SK-N-DZ (cell line): Measurements from ENCODE around the gene KLF15.

Source experiments
- DNase-seq: peaks from one replicate; pipeline ENCODE4 v3.0.0-alpha.2; 2015; ENCODE audit warnings: low spot score

Gene KLF15

DNA sequence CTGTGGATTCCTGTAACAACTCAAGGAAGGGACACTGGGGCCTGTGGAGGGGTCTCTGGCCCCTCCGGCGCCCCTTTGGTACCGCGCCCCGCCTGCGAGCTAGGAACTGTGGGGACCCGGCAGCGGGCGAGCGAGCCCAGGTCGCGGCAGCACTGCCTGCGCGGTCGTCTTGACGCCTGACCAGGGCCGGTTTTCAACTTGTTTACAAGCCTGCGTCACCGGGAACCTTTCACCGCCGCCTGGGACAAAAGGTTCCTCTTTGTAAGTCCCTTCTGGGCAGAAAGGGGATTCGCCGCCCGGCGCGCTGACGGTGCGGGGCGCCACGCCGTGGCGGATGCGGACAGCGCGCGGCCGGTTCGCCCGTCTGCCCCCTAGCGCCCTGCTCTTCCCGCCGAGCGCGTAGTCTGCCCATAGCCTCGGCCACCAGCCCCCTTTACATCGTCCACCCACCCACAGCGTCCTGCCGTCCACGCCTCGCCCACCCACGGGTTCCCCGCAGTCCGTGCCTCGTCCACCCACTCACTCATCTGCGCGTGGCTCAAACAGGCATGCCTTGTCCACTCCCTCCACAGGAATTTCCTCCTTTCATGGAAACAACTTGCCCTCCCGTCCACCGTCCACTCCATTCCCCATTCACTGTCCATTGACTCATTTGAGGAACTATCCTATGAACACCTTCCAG is 32.0 kb upstream of the KLF15 start:
- peak; percentile 60 for DNase-seq

- DNase-seq: no peak
Observed at GRCh38 chr3:126381966-126382365, 24.8 kb upstream of the KLF15 start.

- DNase-seq: no peak
Observed at GRCh38 chr3:126380011-126380768, 23.0 kb upstream of the KLF15 start.

DNA sequence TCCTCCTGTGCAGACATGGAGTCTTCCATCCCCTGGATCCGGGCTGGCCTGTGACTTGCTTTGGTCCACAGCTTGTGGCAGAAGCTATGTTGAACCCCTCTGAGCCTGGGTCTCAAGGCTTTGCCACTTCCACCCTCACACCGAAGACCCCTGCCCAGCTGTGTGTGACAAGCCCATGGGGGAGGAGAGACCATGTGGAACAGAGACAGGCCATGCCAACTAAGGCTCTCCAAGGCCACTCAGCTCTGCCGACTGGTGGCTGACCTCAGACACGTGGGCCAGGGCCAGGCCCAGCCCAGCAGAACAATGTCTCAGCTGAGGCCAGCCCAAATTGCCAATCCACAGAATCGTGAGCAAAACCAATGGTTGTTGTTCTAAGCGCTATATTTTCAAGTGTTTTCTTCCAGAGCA is 21.1 kb upstream of the KLF15 start:
- no peak for DNase-seq

DNA sequence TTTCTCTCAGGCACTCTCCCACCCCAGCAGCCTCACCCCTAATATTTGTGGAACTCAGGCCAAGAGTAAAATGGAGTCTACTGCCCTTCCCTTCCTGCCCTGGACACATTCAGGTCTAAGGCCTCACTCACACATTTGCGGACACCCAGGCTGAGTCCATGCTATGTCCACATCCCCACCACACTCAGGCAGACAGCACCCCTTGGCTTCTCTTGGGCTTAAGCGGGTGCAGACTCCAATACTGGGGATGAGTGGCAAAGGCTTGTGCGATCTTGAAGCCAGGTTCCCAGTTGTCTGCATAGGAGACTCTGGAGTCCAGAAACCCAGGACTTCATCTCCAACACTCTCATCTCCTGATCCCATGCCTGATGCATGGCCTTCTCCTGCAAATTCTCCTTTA is 20.0 kb upstream of the KLF15 start:
- no peak for DNase-seq

GRCh38 chr3:126376444-126376843 is 19.2 kb upstream of the KLF15 start:
- no peak for DNase-seq

GRCh38 chr3:126375835-126376331 is 18.7 kb upstream of the KLF15 start:
- no peak for DNase-seq

GRCh38 chr3:126373682-126374601 is 16.7 kb upstream of the KLF15 start:
- DNase-seq: no peak

DNA sequence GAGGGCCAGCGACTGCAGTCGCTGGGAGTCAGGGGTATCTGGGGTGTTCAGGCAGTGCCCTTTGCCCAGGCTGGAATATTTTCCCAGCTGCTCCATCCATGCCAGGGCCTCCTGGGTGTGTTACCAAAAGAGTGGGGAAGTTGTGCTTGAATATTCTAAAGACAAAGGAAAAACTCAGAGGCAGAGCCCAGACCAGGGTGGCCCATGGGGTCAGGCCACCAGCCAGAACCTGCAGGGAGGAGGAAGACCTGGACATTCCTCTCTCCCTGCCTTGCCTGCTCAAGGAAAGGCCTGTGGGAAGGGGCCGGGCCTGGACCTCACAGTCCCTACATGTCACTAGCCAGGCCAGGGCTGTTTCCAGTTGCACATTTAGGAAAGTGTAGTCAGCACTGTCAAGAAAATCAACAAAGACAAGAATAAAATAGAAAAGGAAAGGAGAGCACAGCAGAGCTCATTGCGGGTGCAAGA is 16.0 kb upstream of the KLF15 start:
- no peak for DNase-seq

- no peak for DNase-seq
Observed at GRCh38 chr3:126372413-126373145, 15.4 kb upstream of the KLF15 start.

DNA sequence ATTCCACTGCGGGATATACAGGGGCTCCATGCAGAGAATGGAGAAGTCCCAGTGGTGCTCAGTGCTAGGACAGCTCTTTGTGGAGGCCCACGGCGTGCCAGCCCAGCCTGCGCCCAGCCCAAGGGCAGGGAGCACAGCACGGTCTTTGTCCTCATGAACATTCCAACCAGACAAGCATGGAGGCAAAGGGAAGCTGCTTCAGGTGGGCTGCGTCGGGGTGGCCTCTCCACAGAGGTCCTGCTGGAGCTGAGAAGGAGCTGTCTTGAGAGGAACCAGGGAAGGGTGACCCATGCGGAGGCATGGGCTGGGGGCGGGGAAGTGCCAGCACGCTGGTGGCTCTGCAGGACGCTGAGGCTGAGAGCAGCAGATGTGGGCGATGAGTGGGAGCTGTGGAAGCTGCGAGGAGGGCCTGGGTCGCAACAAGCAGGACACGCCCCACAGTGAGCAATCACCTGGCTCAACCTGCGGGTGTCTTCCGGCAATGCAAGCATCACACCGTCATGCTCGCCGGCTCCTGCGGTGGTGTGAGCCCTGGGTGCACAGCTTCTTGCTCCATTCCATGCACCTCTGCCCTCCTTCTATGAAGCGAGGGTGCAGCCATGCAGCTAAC is 14.0 kb upstream of the KLF15 start:
- no peak for DNase-seq

DNA sequence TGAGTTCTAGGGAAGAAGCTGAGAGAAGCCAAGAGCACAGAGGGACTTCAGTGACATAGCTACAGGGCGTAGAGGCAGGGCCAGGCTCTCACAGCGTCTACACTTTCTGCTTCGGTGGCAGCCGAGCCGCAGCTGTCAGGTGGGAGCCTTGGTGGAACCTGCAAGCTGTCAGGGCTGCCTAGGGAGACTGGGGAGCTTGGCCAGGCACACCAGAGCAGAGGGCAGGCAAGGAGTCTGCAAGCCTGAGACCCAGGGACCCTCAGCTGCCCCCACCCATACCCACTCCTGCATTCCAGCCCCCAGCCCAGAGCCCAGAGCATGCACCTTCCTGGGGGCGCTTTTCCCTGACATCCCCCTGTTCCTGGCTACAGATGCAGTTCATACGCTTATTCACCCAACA is 13.4 kb upstream of the KLF15 start:
- no peak for DNase-seq

- no peak for DNase-seq
Observed at GRCh38 chr3:126370055-126370454, 12.8 kb upstream of the KLF15 start.

DNA sequence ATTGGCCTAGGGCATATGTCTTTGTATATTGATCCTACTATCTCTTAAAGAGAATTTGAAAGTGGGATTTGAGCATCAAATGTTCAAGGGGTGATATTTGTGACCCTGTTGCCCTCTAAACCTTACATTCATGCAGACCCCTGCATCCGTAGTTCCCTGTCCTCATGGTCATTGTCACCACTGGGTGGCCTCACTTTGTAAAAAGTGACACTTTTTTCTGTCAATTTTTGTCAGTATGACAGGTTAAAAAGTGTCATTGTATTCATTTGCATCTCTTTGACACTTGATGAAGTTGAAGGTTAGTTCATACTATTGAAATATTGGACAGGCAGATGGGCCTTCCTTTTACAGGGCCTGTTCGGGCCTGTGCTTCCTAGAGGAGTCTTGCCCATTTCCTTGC is 12.3 kb upstream of the KLF15 start:
- DNase-seq: no peak

- no peak for DNase-seq
Observed at GRCh38 chr3:126367316-126367805, 10.2 kb upstream of the KLF15 start.

- no peak for DNase-seq
Observed at GRCh38 chr3:126365351-126366277, 8.4 kb upstream of the KLF15 start.

DNA sequence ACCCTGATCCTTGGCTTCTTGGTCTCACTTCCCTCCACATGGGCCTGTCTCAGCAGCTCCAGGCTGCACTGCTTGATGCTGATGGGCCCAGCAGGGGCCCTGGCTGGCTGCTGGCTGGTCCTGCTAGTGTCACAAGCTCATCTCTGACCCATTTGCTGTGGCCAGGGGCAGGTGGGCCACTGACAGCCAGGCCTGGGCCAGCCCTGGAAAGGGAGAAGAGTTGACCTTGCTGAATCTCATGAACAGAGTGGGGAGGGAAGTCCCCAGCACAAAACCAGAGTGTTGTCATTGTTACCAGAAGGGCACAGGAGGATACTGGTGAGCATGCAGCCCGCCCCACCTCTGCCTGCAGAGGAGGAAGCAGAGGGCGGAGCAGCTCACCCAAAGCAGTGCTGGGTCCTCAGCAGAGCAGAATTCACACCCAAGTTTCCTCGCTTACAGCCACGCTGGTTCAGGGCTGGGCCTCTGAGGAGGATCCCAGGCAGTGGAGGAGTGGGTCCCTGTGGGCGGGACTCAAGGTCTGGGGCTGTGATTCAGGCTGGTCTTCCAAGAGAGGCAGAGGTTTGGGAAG is 7.6 kb upstream of the KLF15 start:
- no peak for DNase-seq

- no peak for DNase-seq
Observed at GRCh38 chr3:126364130-126364695, 7.0 kb upstream of the KLF15 start.

DNA sequence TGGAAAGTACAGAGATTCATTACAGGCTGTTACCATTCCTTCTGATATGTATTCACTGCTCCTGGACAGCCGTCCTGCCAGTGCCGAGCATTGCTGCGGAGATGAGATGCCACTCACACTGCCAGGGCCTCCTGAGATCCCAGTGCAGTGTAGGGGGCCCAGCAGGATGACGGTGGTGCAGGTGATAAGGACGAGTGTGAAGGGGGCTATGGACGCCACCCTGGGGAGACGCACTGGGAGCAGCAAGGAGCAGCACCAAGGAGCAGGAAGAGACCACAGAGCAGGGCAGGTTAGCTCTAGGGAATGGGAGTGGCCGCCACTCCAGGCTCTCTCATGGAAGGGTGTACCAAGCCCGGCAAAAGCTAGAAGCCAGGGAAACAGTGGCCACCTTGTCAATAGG is 4.0 kb upstream of the KLF15 start:
- no peak for DNase-seq
